ENCODE results near the gene GABRR3. TPM values are rescaled to one million over a fixed set of nuclear protein-coding genes. Genes with fewer than 3 reads are reported as not detected.

The GABRR3 gene
- total RNA-seq, 1 experiment from 2014 or later: not detected

- peak overlapping the region; percentile 50; the same call in 1 of the 2 replicates for H3K27ac ChIP-seq (ENCODE audit: low read length)
- in situ Hi-C loops (cut with HindIII; ENCODE audit: low pct_unique_long_range_greater_than_20kb, low sequenced_read_pairs) (no loop called here), intact Hi-C loops (cut with micrococcal nuclease; ENCODE audit: unreplicated experiment) (loop anchor here (5.0 kb wide), 1 partner anchor 52 kb away; no protein-coding TSS in a partner anchor)
- TSS peak; percentile 56 for BruUV-seq (replicated peaks)
- DNase-seq (ENCODE audit: low read depth, low spot score) (no peak), ATAC-seq (no peak)
- H3K4me1 ChIP-seq (ENCODE audit: control insufficient read depth, insufficient read depth, low read length): peaks cover 20% of the 10 kb centered on the region
- CTCF ChIA-PET: no interaction called here
- no peaks in the 10 kb centered on the region for H3K9me3 ChIP-seq (ENCODE audit: control insufficient read depth, insufficient read depth, low read depth, low read length)
- H3K27me3 ChIP-seq (ENCODE audit: control insufficient read depth, insufficient read depth, low read length): no peaks in the 10 kb centered on the region
- H3K4me3 ChIP-seq (ENCODE audit: low read depth in 2 of 2, low read length in 2 of 2): no peak overlapping the region
- no peaks in the 10 kb centered on the region; the same call in 1 of the 2 replicates for H3K36me3 ChIP-seq (ENCODE audit: control insufficient read depth, insufficient read depth, low read length)
- POLR2A ChIA-PET: no interaction called here
- TF ChIP-seq TCF7L2 (IDR thresholded peaks at IDR 0.05; ENCODE audit: low read depth, low read length) (no peak), SIN3A (IDR thresholded peaks at IDR 0.05; ENCODE audit: borderline replicate concordance, insufficient read depth, low read depth, low read length) (no peak), CTCF (IDR thresholded peaks at IDR 0.05) (no peak), POLR2AphosphoS5 (IDR thresholded peaks at IDR 0.05; ENCODE audit: low read depth, low read length) (no peak), REST (IDR thresholded peaks at IDR 0.05; ENCODE audit: insufficient read depth in 1 of 2, low read depth in 2 of 2, low read length in 1 of 2) (no peak)
Observed at GRCh38 chr3:97970156-97970555, 65.0 kb downstream of the GABRR3 start.

- ATAC-seq: no peak
- peaks cover 20% of the 10 kb centered on the region for H3K4me1 ChIP-seq (ENCODE audit: control insufficient read depth, insufficient read depth, low read length)
- H3K27me3 ChIP-seq (ENCODE audit: control insufficient read depth, insufficient read depth, low read length): no peaks in the 10 kb centered on the region
- CTCF ChIA-PET: no interaction called here
- no peaks in the 10 kb centered on the region for H3K9me3 ChIP-seq (ENCODE audit: control insufficient read depth, insufficient read depth, low read depth, low read length)
- intact Hi-C loops (cut with micrococcal nuclease; ENCODE audit: unreplicated experiment) (no loop called here), in situ Hi-C loops (cut with HindIII; ENCODE audit: low pct_unique_long_range_greater_than_20kb, low sequenced_read_pairs) (no loop called here)
- DNase-seq (ENCODE audit: low read depth, low spot score): no peak
- no peak overlapping the region for H3K4me3 ChIP-seq (ENCODE audit: low read depth in 2 of 2, low read length in 2 of 2)
- TF ChIP-seq POLR2AphosphoS5 (IDR thresholded peaks at IDR 0.05; ENCODE audit: low read depth, low read length) (no peak), CTCF (IDR thresholded peaks at IDR 0.05) (no peak), TCF7L2 (IDR thresholded peaks at IDR 0.05; ENCODE audit: low read depth, low read length) (no peak), SIN3A (IDR thresholded peaks at IDR 0.05; ENCODE audit: borderline replicate concordance, insufficient read depth, low read depth, low read length) (no peak), REST (IDR thresholded peaks at IDR 0.05; ENCODE audit: insufficient read depth in 1 of 2, low read depth in 2 of 2, low read length in 1 of 2) (no peak)
- H3K36me3 ChIP-seq (ENCODE audit: control insufficient read depth, insufficient read depth, low read length): no peaks in the 10 kb centered on the region; the same call in 1 of the 2 replicates
- no peak overlapping the region for H3K27ac ChIP-seq (ENCODE audit: low read length)
- no TSS peak for BruUV-seq (replicated peaks)
- POLR2A ChIA-PET: no interaction called here
Observed at GRCh38 chr3:97969541-97969940, 65.6 kb downstream of the GABRR3 start.

Measured in Panc1 (cell line).